ENCODE measurements around the gene OR52L1. TPM values are rescaled to one million over a fixed set of nuclear protein-coding genes. Genes with fewer than 3 reads are reported as not detected.

Gene OR52L1
- total RNA-seq, 1 experiment from 2014 or later, result 0.15 TPM

DNA sequence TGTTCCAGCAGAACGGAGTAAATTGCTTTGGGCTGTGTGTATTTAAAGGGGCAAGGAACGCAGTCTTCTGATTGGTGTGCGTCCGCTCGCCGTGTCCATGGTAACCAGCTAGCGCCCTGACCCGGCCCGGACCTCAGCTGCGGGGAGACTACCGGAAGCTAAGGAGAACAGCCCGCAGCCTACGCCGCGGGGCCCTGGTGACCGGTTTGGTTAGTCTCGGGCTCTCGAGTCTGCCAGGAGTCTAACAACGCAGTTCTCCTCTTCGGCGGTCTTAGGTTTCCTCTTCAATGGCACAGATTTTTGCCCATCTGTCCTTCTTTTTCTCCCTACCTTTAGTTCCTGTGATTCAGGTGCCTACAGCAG lies 48.2 kb downstream of the OR52L1 start:
- Mint-ChIP-seq H3K27me3 (ENCODE audit: low read depth) (peaks cover 2% of the 10 kb centered on the region; the same call in 1 of the 2 replicates), H3K36me3 (peaks cover 11% of the 10 kb centered on the region), H3K9me3 (peaks cover 30% of the 10 kb centered on the region), H3K4me1 (no peaks in the 10 kb centered on the region), H3K4me3 (no peak overlapping the region), H3K27ac (no peak overlapping the region)
- POLR2A ChIA-PET, result no interaction called here
- ATAC-seq (peak; percentile 47; the same call in 1 of the 2 replicates), DNase-seq (ENCODE audit: low spot score) (no peak)
- TF ChIP-seq ZNF425 (CRISPR knock-in tag; conservative IDR thresholded peaks at IDR 0.05) (no peak), ZNF396 (CRISPR knock-in tag; IDR thresholded peaks at IDR 0.05; ENCODE audit: borderline replicate concordance) (no peak), CBFB (CRISPR knock-in tag; IDR thresholded peaks at IDR 0.05; ENCODE audit: low read depth) (no peak), ZNF232 (CRISPR knock-in tag; IDR thresholded peaks at IDR 0.05) (no peak), ZNF121 (CRISPR knock-in tag; IDR thresholded peaks at IDR 0.05) (no peak), JUN (CRISPR knock-in tag; IDR thresholded peaks at IDR 0.05) (no peak), NR3C1 (CRISPR knock-in tag; conservative IDR thresholded peaks at IDR 0.05; ENCODE audit: low read depth) (no peak), RORB (CRISPR knock-in tag; IDR thresholded peaks at IDR 0.05) (no peak), ESRRA (CRISPR knock-in tag; IDR thresholded peaks at IDR 0.05; ENCODE audit: borderline replicate concordance) (no peak), ZNF281 (CRISPR knock-in tag; IDR thresholded peaks at IDR 0.05) (no peak), MYBL2 (CRISPR knock-in tag; IDR thresholded peaks at IDR 0.05) (no peak), GRHL2 (CRISPR knock-in tag; IDR thresholded peaks at IDR 0.05; ENCODE audit: insufficient replicate concordance, severe bottlenecking) (no peak), ZNF219 (CRISPR knock-in tag; IDR thresholded peaks at IDR 0.05; ENCODE audit: borderline replicate concordance) (no peak), ZNF263 (CRISPR knock-in tag; IDR thresholded peaks at IDR 0.05; ENCODE audit: low read depth) (no peak), NFYB (CRISPR knock-in tag; conservative IDR thresholded peaks at IDR 0.05; ENCODE audit: low read depth) (no peak)
- TF ChIP-seq, protein P1, sequence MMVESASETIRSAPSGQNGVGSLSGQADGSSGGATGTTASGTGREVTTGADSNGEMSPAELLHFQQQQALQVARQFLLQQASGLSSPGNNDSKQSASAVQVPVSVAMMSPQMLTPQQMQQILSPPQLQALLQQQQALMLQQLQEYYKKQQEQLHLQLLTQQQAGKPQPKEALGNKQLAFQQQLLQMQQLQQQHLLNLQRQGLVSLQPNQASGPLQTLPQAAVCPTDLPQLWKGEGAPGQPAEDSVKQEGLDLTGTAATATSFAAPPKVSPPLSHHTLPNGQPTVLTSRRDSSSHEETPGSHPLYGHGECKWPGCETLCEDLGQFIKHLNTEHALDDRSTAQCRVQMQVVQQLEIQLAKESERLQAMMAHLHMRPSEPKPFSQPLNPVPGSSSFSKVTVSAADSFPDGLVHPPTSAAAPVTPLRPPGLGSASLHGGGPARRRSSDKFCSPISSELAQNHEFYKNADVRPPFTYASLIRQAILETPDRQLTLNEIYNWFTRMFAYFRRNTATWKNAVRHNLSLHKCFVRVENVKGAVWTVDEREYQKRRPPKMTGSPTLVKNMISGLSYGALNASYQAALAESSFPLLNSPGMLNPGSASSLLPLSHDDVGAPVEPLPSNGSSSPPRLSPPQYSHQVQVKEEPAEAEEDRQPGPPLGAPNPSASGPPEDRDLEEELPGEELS (CRISPR knock-in tag; IDR thresholded peaks at IDR 0.05), result no peak
- TF ChIP-seq, protein P2, sequence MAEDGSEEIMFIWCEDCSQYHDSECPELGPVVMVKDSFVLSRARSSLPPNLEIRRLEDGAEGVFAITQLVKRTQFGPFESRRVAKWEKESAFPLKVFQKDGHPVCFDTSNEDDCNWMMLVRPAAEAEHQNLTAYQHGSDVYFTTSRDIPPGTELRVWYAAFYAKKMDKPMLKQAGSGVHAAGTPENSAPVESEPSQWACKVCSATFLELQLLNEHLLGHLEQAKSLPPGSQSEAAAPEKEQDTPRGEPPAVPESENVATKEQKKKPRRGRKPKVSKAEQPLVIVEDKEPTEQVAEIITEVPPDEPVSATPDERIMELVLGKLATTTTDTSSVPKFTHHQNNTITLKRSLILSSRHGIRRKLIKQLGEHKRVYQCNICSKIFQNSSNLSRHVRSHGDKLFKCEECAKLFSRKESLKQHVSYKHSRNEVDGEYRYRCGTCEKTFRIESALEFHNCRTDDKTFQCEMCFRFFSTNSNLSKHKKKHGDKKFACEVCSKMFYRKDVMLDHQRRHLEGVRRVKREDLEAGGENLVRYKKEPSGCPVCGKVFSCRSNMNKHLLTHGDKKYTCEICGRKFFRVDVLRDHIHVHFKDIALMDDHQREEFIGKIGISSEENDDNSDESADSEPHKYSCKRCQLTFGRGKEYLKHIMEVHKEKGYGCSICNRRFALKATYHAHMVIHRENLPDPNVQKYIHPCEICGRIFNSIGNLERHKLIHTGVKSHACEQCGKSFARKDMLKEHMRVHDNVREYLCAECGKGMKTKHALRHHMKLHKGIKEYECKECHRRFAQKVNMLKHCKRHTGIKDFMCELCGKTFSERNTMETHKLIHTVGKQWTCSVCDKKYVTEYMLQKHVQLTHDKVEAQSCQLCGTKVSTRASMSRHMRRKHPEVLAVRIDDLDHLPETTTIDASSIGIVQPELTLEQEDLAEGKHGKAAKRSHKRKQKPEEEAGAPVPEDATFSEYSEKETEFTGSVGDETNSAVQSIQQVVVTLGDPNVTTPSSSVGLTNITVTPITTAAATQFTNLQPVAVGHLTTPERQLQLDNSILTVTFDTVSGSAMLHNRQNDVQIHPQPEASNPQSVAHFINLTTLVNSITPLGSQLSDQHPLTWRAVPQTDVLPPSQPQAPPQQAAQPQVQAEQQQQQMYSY (CRISPR knock-in tag; IDR thresholded peaks at IDR 0.05), result no peak
- TF ChIP-seq, protein P3, sequence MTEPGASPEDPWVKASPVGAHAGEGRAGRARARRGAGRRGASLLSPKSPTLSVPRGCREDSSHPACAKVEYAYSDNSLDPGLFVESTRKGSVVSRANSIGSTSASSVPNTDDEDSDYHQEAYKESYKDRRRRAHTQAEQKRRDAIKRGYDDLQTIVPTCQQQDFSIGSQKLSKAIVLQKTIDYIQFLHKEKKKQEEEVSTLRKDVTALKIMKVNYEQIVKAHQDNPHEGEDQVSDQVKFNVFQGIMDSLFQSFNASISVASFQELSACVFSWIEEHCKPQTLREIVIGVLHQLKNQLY (CRISPR knock-in tag; IDR thresholded peaks at IDR 0.05), result no peak
- TF ChIP-seq, protein P4, sequence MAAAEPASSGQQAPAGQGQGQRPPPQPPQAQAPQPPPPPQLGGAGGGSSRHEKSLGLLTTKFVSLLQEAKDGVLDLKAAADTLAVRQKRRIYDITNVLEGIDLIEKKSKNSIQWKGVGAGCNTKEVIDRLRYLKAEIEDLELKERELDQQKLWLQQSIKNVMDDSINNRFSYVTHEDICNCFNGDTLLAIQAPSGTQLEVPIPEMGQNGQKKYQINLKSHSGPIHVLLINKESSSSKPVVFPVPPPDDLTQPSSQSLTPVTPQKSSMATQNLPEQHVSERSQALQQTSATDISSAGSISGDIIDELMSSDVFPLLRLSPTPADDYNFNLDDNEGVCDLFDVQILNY (CRISPR knock-in tag; IDR thresholded peaks at IDR 0.05), result no peak
- CTCF ChIA-PET, result no interaction called here
